ENCODE data around the gene EXOC3.

DNA sequence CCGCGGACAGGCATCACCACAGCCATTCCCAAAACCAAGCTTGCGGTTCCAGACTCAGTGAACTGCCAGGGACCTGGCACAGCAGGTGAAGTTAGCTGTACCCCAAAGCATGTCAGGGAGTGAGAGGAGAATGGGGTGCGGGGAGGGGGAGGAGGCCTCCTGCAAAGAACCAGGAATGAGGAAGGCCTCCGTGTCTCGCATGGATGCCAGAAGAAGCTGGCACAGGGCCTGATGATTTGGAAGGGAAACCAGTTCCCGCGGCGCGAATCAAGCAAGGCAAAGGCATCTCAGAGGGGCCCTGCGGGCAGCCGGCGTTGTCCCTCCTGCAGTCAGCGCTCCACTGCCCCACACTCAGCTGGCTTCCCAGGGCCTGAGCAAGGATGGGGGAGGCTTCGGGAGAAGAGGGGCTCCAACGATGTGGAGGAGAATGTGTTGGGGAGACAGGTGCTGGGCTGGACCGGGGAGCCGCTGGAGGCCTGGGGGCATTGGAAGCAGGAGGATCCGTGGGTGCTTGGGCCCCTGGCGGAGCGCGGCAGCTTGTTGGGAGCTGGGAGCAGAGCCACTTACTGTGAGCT, 66.7 kb downstream of the EXOC3 start:
- TF ChIP-seq POLR2A (IDR thresholded peaks at IDR 0.05) (no peak), POLR2AphosphoS5 (IDR thresholded peaks at IDR 0.05) (no peak)
- TF ChIP-seq, protein P1, sequence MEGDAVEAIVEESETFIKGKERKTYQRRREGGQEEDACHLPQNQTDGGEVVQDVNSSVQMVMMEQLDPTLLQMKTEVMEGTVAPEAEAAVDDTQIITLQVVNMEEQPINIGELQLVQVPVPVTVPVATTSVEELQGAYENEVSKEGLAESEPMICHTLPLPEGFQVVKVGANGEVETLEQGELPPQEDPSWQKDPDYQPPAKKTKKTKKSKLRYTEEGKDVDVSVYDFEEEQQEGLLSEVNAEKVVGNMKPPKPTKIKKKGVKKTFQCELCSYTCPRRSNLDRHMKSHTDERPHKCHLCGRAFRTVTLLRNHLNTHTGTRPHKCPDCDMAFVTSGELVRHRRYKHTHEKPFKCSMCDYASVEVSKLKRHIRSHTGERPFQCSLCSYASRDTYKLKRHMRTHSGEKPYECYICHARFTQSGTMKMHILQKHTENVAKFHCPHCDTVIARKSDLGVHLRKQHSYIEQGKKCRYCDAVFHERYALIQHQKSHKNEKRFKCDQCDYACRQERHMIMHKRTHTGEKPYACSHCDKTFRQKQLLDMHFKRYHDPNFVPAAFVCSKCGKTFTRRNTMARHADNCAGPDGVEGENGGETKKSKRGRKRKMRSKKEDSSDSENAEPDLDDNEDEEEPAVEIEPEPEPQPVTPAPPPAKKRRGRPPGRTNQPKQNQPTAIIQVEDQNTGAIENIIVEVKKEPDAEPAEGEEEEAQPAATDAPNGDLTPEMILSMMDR (IDR thresholded peaks at IDR 0.05): no peak

Data from gastroesophageal sphincter (tissue), 3 donors.